HG02884 (cell line): ENCODE data around the gene ZSCAN5A.
"Not testable (repeated sequence)": the region's sequence is repeated elsewhere in the genome, so short reads cannot be mapped to it uniquely, and the experiment has no call there.

Experiments
- ATAC-seq: cut with Tn5 transposase; IDR thresholded peaks from one replicate; pipeline ENCODE4 v1.9.1; 2021; ENCODE audit warnings: mild to moderate bottlenecking, moderate library complexity; ENCODE audit not compliant: unreplicated experiment

The ZSCAN5A gene

DNA sequence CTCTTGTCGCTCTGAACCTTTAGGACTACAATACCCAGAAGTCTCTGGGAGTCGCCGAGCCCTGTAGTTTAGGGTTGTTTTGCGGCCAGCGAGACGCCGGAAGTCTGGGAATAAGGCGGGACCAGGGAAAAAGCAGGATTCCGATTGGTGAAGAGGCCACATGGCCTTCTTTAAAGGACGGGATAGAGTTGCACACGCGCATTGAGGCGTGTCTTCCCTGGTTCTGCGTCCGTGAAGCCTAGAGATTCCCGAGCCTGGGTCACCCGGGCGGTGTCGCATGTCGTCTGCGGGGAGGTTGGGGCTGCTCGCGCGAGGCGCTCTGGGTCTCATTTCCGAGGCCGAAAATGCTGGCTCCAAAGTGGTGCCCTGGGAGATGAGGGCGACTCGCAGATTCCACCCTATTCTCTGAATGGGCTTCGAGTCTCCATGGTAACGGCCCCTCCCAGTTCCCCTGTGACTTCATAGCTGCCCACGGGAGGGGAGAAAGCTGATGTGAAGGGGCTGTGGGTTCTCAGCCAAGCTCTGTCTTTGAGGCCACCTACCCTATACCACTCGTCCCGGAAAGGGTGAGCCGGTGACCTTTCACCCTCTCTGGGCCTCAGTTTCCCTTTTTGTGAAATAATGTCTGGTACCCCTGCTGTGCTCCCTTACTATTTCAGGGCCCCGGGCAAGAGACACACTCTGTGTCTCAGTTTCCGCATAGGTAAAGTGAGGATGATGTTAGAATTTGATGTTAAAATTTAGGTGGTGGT, 614 bp upstream of the ZSCAN5A start:
- ATAC-seq: peak; percentile 65

DNA sequence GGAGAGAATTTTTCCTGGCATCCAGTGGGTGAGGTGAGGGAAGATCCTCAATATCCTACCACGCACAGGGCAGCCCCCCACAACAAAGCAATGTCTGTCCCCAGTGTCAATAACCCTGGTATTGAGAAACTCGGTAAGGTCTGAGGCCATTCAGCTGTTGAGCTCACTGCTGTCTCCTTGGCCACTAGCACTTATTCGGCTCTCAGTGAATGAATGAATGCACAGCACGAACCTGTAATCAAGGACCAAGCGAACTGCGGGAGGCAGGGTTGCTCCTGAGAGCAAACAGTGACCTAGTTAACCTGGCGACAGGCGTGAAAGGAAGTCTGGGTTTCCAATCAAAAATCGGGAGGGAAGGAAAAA, 640 bp downstream of the ZSCAN5A start:
- ATAC-seq: peak; percentile 2

DNA sequence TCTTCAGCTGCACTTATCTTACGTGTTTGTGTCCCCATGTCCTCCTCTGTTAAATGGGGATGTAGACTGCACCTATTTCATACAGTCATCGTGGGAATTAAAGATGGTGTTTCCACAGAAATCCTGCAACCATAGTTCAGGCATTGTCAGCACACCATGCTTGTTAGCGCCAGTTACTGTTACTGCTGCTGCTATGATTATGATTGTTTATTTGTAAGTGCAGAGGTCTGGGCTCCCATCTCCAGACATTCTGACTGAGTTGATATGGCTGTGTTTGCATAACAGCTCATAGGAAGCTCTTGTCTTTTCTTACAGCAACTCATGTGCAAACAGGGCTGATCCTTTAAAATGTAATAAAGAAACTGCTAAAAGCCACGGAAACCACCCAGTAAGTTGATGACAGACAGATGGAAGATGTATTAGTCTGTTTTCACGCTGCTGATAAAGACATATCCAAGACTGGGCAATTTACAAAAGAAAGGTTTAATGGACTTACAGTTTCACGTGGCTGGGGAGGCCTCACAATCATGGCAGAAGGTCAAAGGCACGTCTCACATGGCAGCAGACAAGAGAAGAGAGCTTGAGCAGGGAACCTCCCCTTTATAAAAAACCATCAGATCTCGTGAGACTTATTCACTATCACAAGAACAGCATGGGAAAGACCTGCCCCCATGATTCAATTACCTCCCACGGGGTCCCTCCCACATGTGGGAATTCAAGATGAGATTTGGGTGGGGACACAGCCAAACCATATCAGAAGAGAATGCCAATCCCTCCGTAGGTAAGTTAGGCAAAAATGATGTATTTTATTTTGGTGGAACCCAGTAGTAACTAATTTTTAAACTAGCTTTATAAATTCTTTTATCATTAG, 1.6 kb downstream of the ZSCAN5A start:
- ATAC-seq: no peak

DNA sequence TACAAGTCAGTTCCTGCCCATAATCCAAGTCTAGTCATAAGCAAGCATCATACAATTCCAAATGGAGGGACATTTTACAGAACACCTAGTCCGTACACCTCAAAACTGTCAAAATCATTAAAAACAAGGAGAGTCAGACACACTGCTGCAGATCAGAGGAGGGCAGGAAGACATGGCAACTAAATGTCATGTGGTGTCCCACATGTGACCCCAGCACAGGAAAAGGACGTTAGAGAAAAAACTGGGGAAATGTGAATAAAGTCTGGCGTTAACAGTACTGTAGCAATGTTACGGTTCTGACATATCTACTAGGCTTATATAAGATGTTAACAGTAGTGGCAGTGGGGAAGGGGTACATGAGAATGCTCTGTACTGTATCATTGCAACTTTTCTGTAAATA, 2.3 kb downstream of the ZSCAN5A start:
- ATAC-seq: no peak

DNA sequence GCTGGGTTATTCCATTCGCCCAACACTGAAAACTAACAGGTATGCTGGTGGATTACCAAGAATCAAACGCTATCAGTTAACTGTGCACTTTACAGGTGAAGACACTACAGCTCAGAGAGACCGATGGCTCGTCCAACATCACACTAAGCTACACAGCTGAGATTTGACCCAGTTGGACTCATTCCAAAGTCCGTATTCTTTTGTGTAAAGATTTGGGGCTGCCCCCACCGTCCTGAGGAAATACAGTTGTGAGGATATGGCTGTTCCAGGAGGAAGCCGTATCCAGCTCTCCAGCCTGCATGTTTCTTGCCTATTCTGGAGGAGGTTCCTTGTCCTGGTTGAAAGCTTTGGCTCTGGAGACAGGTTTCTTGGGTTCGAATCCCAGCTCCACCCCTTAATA, 4.2 kb downstream of the ZSCAN5A start:
- no peak for ATAC-seq

DNA sequence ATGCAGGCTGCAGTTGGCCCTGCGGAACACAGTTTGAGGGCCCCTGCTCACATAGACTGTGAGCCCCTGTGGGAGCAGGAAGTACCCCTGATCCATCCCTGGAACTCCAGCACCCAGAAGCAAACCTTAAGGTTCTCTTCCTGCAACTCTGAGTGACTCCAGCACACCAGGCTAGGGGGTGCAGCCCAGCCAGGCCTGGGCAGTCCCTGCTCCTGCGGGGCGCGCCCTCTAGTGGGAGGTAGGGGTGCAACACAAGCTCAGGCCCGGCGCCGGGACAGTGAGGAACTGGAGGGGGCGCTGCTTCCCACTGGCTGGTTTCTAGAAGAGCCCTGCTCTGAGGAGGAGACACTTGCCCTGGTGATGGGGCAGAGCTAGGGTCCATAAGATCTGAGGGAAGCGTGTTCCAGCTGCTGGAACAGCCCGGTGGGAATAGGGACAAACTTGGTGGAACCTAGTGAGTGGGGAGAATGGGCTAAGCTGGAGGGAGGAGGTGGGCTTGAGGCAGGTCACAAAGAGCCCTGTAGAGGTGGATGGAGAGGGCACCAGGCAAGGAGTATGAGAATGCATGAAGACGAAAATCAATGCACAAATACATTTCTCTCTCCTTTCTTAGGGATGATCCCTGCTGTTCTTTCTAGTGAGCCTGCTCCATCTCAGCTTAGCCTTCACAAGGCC, 5.0 kb downstream of the ZSCAN5A start:
- ATAC-seq: no peak

DNA sequence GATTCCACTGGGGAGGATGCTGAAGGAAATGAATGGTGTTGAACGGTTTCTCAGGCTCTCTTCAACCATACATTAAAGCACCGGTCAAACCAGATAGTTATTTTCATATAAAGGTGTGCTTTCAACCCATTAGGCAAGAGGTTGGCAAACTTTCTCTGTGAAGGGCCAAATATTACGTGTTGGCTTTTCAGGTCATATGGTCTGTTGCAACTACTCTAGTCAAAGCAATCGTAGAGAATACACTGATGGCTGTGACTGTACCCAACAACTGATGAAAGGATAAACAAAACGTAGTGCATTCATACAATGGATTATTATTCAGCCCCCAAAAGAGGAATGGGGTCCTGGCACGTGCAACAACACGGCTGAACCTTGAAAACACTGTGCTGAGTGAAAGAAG, 5.8 kb downstream of the ZSCAN5A start:
- ATAC-seq: no peak

DNA sequence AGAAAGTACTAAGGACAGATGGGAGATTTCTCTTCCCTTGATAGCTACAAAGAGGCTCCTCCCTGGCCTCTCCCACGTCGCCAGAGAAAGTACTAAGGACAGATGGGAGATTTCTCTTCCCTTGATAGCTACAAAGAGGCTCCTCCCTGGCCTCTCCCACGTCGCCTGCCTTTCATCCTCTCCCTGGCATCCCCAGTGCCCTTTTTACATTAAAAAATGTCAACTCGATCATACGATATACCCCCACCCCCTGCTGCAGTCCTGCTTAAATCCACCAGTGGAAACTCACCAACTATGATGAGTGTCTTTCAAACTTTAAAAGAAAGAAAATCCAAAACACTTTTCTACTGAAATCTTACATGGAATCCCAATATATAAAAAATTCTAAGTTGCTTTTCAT, 7.6 kb downstream of the ZSCAN5A start:
- ATAC-seq: not testable (repeated sequence)

DNA sequence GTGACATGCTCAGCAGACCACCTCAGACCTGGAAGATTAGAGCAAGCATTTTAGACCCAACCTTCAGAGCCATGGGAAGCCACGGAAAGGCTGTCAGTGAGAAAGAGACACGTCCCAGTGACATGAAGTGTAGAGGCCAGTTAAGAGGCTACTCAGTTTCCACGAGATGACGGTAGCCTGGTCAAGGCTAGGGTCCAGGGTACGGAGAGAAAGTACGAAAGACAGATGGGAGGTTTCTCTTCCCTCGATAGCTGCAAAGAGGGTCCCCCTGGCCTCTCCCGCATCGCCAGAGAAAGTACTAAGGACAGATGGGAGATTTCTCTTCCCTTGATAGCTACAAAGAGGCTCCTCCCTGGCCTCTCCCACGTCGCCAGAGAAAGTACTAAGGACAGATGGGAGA, 8.6 kb downstream of the ZSCAN5A start:
- ATAC-seq: no peak

DNA sequence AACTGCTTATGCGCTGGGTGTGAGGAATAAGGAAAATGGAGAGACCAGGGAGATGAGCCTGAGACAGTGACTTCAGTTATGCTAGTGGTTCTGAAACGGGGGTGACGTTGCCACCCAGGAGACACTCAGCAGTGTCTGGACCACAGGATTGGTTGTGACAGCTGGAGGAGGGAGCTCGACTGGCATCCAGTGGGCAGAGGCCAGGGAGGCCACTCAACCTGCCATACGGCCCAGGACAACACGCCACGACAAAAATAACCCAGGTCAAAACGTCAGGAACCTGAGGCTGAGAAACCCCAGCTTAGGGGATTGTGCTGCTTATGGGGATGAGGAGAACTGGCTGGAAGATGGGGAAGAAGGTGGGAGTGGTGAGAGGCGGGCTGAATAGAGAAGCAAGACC, 10.4 kb downstream of the ZSCAN5A start:
- no peak for ATAC-seq

DNA sequence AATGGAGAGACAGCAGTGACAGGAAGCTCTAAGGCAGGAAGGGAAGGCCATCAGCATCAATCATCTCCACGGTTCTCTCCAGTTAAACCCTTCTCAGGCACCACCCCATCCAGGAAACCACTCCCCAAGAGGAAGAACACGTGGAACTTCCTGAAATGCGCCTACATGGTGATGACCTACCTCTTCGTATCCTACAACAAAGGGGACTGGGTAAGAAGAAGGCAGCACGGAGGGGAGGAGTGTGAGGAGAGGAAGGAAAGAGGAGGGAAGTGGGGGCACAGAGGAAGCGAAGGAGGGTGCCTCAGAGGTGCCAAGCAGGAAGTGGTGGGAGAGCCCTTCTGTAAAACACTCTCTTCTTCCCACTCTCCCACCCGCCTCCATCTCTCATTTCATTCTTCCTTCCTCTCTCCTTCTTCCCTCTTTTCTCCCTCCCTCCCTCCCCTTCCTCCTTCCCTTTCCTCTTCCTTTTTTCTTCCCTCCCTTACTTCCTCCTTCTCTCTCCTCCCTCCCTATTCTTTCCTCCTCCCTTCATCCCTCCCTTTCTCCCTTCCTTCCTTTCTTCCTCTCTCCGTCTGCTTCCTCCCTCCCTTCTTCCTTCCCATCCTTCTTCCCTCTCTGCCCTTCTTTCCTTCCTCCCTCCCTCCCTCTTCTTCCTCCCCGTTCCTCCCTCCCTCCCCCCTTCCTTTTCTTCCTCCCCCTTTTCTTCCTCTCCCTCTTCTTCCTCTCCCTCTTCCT, 12.6 kb downstream of the ZSCAN5A start:
- ATAC-seq: no peak

DNA sequence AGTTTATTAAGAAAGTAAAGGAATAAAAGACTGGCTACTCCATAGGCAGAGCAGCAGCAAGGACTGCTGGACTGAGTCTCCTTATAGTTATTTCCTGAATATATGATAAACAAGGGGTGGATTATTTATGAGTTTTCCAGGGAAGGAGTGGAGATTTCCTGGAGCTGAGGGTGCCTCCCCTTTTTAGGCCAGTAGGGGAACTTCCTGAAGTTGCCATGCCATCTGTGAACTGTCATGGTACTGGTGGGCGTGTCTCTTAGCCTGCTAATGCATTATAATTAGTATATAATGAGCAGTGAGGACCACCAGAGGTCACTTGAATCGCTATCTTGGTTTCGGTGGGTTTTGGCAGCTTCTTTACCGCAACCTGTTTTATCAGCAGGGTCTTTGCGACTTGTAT, 13.5 kb downstream of the ZSCAN5A start:
- no peak for ATAC-seq

DNA sequence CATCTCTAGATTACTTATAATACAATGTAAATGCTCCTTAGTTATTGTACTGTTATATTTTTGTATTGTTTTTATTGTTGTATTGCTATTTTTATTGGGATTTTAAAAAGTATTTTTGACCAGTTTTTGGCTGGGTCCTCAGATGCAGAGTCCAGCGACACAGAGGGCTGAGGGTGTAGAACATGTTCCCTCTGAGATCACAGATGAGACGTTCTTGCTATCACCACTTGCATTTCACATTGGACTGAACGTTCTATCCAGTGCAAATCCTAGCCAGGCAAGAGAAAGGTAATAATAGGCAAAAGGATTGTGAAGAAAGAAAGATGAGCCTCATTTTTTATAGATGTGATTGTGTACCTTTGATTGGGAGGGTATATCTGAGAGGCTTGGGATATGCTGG, 15.0 kb downstream of the ZSCAN5A start:
- ATAC-seq: no peak

DNA sequence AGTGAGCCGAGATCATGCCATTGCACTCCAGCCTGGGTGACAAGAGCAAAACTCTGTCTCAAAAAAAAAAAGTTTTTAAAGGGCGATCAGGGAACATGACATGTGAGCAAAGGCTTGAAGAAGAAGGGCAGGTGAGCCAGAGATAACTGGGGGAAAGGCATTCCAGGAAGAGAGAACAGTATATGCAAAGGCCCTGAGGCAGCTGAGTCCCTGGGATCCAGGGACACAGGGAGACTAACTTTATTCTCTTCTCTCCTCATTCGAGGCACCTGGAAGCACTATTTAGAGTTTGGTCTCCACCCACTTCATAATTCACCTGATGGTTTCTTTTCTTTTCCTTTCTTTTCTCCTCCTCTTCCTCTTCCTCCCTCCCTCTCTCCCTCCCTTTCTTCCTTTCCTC, 17.6 kb downstream of the ZSCAN5A start:
- ATAC-seq: no peak

DNA sequence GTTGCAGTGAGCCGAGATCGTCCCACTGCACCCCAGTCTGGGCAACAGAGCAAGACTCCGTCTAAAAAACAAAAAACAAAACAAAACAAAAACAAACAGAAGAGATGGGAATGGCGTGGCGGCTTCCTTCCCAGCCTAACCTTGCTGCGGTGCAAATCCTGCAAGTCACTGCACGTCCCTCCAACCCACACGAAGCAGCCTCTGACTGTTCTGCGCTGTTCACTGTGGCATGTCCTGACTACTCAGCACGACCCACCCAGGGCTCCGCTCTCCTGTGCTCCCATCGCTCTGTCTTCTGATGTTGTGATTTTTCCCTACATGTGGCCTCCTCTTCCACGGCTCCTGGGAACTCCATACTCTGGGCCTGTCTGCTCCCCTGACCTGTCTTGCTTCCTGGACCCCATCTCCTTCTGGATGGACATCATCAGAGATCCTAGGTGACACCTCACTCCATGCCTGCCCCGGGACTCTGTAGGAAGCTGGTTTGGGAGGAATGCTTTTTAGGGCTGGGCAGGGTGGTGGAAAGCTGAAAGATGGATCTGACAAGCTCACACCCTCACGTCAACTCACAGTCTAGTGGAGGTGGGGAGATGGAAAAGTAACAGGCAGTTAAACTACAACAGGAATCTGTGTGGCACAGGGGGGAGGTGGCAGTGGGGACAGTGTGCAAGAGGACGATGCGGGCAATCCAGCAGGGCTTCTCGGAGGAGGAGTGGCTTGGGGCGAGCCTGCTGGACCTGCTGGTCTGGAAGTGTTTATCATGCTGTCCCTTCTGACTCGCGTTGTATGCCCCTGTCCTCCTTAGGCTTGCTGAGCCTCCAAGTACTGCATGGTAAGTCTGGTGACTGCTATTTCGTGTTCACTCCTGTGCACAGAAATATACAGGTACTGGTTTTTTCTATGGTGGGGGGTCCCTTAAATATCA, 18.8 kb downstream of the ZSCAN5A start:
- ATAC-seq: no peak

DNA sequence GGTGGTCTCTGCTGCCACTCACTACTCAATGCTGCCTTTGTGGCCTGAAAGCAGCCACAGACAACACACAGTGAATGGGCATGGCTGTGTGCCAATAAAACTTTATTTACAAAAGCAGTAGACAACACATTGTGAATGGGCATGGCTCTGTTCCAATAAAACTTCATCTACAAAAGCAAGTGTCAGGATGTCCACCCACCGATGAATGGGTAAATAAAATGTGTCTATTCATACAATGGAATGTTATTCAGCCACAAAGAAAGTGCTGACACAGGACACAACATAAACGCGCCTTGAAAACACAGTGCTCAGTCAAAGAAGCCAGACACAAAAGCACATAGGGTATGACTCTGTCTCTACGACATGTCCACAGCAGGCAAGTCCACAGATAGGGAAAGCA, 20.1 kb downstream of the ZSCAN5A start:
- no peak for ATAC-seq

DNA sequence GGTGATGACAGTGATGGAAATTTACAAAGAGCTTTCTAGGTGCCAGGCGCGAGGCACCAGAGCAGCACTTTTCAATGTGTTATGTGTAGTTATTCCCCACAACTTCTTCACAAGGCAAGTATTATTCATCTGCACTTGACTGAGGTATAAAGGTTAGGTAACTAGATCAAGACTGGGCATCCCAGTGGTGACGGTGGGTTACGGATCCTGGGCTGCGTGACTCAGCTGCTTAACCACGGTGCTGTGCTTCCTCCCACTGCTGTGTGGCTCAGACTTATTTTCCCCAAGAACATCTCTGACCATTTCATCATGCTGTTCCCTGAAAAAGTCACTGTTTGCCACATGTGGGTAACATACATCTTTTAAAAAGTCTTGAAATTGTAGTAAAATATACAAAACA, 22.8 kb downstream of the ZSCAN5A start:
- ATAC-seq: no peak

DNA sequence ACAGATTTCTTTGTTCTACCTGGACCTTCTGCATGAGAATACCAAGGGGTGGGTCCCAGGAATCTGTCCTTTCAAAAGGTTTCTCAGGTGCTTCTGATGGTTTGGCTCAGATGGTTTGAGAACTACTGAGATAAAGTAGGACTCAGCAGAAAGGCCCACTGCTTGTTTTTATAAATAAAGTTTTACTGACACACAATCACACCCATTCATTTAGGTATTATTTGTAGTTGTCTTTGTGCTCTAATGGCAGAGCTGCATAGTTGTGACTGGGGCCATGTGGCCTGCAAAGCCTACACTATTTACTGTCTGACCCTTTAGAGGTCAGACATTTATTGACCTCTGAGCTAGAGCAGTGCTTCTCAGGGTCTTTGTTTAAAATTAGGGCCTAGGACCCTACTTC, 24.5 kb downstream of the ZSCAN5A start:
- no peak for ATAC-seq

DNA sequence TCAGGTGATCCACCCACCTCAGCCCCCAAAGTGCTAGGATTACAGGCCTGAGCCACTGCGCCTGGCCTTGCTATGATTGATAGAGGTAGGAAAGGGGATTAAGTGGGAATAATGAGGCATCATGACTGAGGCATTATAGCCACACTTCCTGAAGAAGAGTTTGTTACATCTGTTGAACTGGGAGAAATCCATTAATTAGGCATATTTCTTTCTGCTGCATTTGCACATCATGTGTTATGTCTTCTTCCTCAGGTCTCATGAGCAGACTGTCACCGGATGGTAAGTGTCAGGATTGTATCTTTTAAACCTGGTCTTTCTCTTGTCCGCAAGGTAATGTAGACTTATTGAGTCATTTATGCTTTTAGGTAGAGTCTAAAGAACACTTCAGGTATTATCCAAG, 29.9 kb downstream of the ZSCAN5A start:
- no peak for ATAC-seq

DNA sequence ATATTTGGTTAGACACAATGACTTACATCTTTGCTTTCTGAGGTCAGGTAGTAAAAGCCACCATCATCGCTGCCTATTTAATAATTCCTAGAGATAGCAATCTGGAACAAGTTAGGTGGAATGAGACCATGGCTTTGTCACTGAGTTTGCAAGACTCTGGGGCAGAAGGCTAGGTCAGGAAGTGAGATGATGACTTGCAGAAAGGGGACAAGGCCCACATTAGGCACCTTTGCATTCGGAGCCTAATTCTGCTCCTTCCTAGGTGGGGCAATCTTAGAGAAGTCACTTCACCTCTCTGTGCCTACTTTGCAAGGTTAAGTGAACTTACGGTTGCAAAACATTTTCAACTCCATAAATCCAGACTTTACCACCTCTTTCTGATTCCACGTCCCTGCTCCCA, 31.8 kb downstream of the ZSCAN5A start:
- no peak for ATAC-seq
